ENCODE data around the gene UNG.

UNG gene

GRCh38 chr12:109054520-109054919, 42.9 kb upstream of the UNG start:
- no peak for TF ChIP-seq REST (IDR thresholded peaks at IDR 0.05; ENCODE audit: low read depth)
- no peak for TF ChIP-seq TEAD4 (IDR thresholded peaks at IDR 0.05)
- no peak for TF ChIP-seq TCF12 (IDR thresholded peaks at IDR 0.05; ENCODE audit: low read depth)
- TF ChIP-seq NFIC (IDR thresholded peaks at IDR 0.05) = no peak
- no peak for TF ChIP-seq FOXM1 (IDR thresholded peaks at IDR 0.05; ENCODE audit: borderline replicate concordance, low read depth)
- no peak for TF ChIP-seq EP300 (IDR thresholded peaks at IDR 0.05; ENCODE audit: borderline replicate concordance)
- TF ChIP-seq USF1 (IDR thresholded peaks at IDR 0.05) = no peak
- no peak for TF ChIP-seq CEBPB (IDR thresholded peaks at IDR 0.05)
- TF ChIP-seq TAF1 (IDR thresholded peaks at IDR 0.05; ENCODE audit: low read depth) = no peak
- TF ChIP-seq YY1 (IDR thresholded peaks at IDR 0.05; ENCODE audit: low read depth) = no peak
- no peak for TF ChIP-seq CREB1 (IDR thresholded peaks at IDR 0.05; ENCODE audit: low read depth)
- no peak for TF ChIP-seq EGR1 (IDR thresholded peaks at IDR 0.05)
- TF ChIP-seq ZBTB7A (IDR thresholded peaks at IDR 0.05; ENCODE audit: low read depth) = no peak
- TF ChIP-seq MAX (IDR thresholded peaks at IDR 0.05) = no peak
- no peak for TF ChIP-seq RAD21 (IDR thresholded peaks at IDR 0.05; ENCODE audit: low read depth)

GRCh38 chr12:109056891-109057290, 40.5 kb upstream of the UNG start:
- TF ChIP-seq CEBPB (IDR thresholded peaks at IDR 0.05) (no peak), REST (IDR thresholded peaks at IDR 0.05; ENCODE audit: low read depth) (no peak), TAF1 (IDR thresholded peaks at IDR 0.05; ENCODE audit: low read depth) (no peak), ZBTB7A (IDR thresholded peaks at IDR 0.05; ENCODE audit: low read depth) (no peak), CREB1 (IDR thresholded peaks at IDR 0.05; ENCODE audit: low read depth) (no peak), USF1 (IDR thresholded peaks at IDR 0.05) (no peak)

GRCh38 chr12:109057376-109057775, 40.0 kb upstream of the UNG start:
- no peak for TF ChIP-seq EGR1 (IDR thresholded peaks at IDR 0.05)
- TF ChIP-seq ZBTB7A (IDR thresholded peaks at IDR 0.05; ENCODE audit: low read depth) = no peak
- TF ChIP-seq TCF12 (IDR thresholded peaks at IDR 0.05; ENCODE audit: low read depth) = no peak
- TF ChIP-seq CEBPB (IDR thresholded peaks at IDR 0.05) = no peak
- no peak for TF ChIP-seq TAF1 (IDR thresholded peaks at IDR 0.05; ENCODE audit: low read depth)
- TF ChIP-seq MAX (IDR thresholded peaks at IDR 0.05) = no peak
- no peak for TF ChIP-seq REST (IDR thresholded peaks at IDR 0.05; ENCODE audit: low read depth)
- TF ChIP-seq NFIC (IDR thresholded peaks at IDR 0.05) = no peak
- TF ChIP-seq FOXM1 (IDR thresholded peaks at IDR 0.05; ENCODE audit: borderline replicate concordance, low read depth) = no peak
- no peak for TF ChIP-seq YY1 (IDR thresholded peaks at IDR 0.05; ENCODE audit: low read depth)

- TF ChIP-seq EGR1 (IDR thresholded peaks at IDR 0.05) (no peak), EP300 (IDR thresholded peaks at IDR 0.05; ENCODE audit: borderline replicate concordance) (no peak)
Observed at GRCh38 chr12:109058773-109059172, 38.6 kb upstream of the UNG start.

GRCh38 chr12:109064143-109064542, 33.3 kb upstream of the UNG start:
- TF ChIP-seq CEBPB (IDR thresholded peaks at IDR 0.05) = no peak
- TF ChIP-seq TCF12 (IDR thresholded peaks at IDR 0.05; ENCODE audit: low read depth) = no peak

Measured in Ishikawa (cell line).